22Rv1 (cell line): ENCODE data around the gene RPS27A.
"Not testable (repeated sequence)": the region's sequence is repeated elsewhere in the genome, so short reads cannot be mapped to it uniquely, and the experiment has no call there.

ENCODE experiments used
- H3K27ac ChIP-seq: fragments of 450-650 bp; 2 replicates; pipeline ENCODE4 v1.5.1; 2017
- CTCF ChIP-seq: fragments of 450-650 bp; IDR thresholded peaks from 2 replicates; pipeline ENCODE4 v1.5.1; 2017; ENCODE audit warnings: mild to moderate bottlenecking
- ZFX ChIP-seq: fragments of 450-650 bp; IDR thresholded peaks from 2 replicates; pipeline ENCODE4 v1.6.1; 2017; ENCODE audit warnings: antibody characterized with exemption, borderline replicate concordance

The RPS27A gene

GRCh38 chr2:55269645-55269990, 37.1 kb downstream of the RPS27A start:
- TF ChIP-seq CTCF (no peak), ZFX (no peak)
- H3K27ac ChIP-seq, result peak overlapping the region; percentile 87

- not testable (repeated sequence) for H3K27ac ChIP-seq
Observed at GRCh38 chr2:55274346-55274745, 41.9 kb downstream of the RPS27A start.

- TF ChIP-seq ZFX (no peak), CTCF (no peak)
- H3K27ac ChIP-seq, result no peak overlapping the region
Observed at GRCh38 chr2:55277310-55277709, 44.8 kb downstream of the RPS27A start.

GRCh38 chr2:55279214-55279835, 46.8 kb downstream of the RPS27A start:
- not testable (repeated sequence) for H3K27ac ChIP-seq

- H3K27ac ChIP-seq, result not testable (repeated sequence)
Observed at GRCh38 chr2:55279859-55280424, 47.5 kb downstream of the RPS27A start.

- not testable (repeated sequence) for H3K27ac ChIP-seq
Observed at GRCh38 chr2:55280851-55281546, 48.5 kb downstream of the RPS27A start.

- TF ChIP-seq CTCF, result no peak
- TF ChIP-seq ZFX, result no peak
- peak overlapping the region; percentile 76 for H3K27ac ChIP-seq
Observed at GRCh38 chr2:55282110-55282917, 49.8 kb downstream of the RPS27A start.

- TF ChIP-seq ZFX, result no peak
- TF ChIP-seq CTCF, result no peak
Observed at GRCh38 chr2:55283083-55283482, 50.6 kb downstream of the RPS27A start.

More at GRCh38 chr2:55283083-55283482, 50.6 kb downstream of the RPS27A start:
- H3K27ac ChIP-seq, result peak overlapping the region; percentile 76
